GM18519 (cell line): Measurements from ENCODE around the gene ADISSP.

ENCODE experiments used
- ATAC-seq: cut with Tn5 transposase; IDR thresholded peaks from one replicate; pipeline ENCODE4 v1.9.1; 2021; ENCODE audit warnings: mild to moderate bottlenecking, moderate library complexity; ENCODE audit not compliant: unreplicated experiment, low FRiP score

ADISSP gene

GRCh38 chr20:3723284-3723683 is 44.3 kb downstream of the ADISSP start:
- no peak for ATAC-seq

GRCh38 chr20:3721912-3722311 is 45.6 kb downstream of the ADISSP start:
- no peak for ATAC-seq

- ATAC-seq: no peak
Observed at GRCh38 chr20:3720626-3721025, 46.9 kb downstream of the ADISSP start.

- ATAC-seq: no peak
Observed at GRCh38 chr20:3720068-3720467, 47.5 kb downstream of the ADISSP start.

GRCh38 chr20:3719046-3719445 is 48.5 kb downstream of the ADISSP start:
- no peak for ATAC-seq

GRCh38 chr20:3716195-3716834 is 51.2 kb downstream of the ADISSP start:
- no peak for ATAC-seq

GRCh38 chr20:3714092-3714491 is 53.5 kb downstream of the ADISSP start:
- ATAC-seq: no peak

GRCh38 chr20:3712279-3712873 is 55.2 kb downstream of the ADISSP start, which contains the start of gene SIGLEC1:
Gene SIGLEC1, minus strand, starts transcription at chr20:3712600. Its CDS starts 5,472 bp downstream, at chr20:3707128.
- no peak for ATAC-seq

GRCh38 chr20:3711484-3711941 is 56.0 kb downstream of the ADISSP start:
- ATAC-seq: no peak

GRCh38 chr20:3710703-3711483 is 56.7 kb downstream of the ADISSP start:
- ATAC-seq: no peak

GRCh38 chr20:3710011-3710466 is 57.5 kb downstream of the ADISSP start:
- ATAC-seq: no peak

- ATAC-seq: no peak
Observed at GRCh38 chr20:3707508-3707899, 60.0 kb downstream of the ADISSP start.

GRCh38 chr20:3706774-3707507 is 60.6 kb downstream of the ADISSP start:
- ATAC-seq: no peak

GRCh38 chr20:3705970-3706739 is 61.4 kb downstream of the ADISSP start:
- no peak for ATAC-seq

- no peak for ATAC-seq
Observed at GRCh38 chr20:3705491-3705969, 62.0 kb downstream of the ADISSP start.

- ATAC-seq: no peak
Observed at GRCh38 chr20:3704087-3704486, 63.5 kb downstream of the ADISSP start.
